Activated CD4-positive, alpha-beta T cell treated with anti-CD3 and anti-CD28 coated beads, Interleukin-2, Interleukin-4, amounts not matched to agents 100 ng/mL and 50 ng/mL, durations not matched to agents 16 hours and 8 hours (primary cell): Measurements from ENCODE around the gene IPMK.
"Not testable (repeated sequence)": the region's sequence is repeated elsewhere in the genome, so short reads cannot be mapped to it uniquely, and the experiment has no call there.

Experiments
- DNase-seq: peaks from one replicate; pipeline ENCODE4 v3.0.0-alpha.2; 2020; ENCODE audit warnings: low spot score

The IPMK gene

DNA sequence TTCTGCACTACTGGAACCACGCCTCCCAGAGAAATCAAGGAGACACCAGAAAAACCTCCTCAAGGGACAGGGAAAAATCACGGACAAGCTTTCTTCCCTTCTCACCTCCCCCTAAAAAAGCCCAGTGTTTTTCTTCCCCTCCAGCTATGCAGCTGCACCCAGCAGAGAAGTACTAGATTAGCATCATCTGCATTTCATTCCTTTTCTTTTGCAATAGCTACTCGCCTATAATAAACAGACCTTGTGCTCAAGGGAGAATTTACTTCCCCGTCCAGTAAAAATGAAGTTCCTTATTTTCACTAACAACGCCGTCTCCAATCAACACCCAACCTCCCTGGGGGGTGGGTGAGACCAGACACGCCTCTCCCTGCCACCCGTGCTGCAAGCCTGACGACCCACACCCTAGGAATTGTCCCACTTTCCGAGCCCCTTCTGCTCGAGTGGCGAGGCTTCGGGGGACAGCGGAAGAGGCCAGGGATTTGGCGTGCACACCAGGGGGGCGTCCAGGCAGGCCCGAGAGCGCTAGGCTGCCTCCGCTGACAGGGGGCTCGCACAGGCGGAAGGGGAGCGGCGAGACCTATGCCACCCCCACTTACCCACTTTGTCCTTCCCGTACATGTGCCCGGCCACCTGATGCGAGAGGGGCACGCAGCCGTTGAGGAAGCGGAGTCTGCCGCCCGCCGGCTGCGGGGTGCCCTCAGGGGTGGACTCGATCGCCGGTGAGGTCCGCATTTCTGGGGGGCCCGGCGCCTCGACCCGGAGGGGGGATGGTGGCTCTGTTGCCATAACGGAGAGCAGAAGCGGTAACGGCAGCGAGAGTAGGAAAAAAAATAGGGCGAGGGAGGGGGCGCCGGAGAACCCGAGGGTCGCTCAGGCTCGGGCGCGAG lies 625 bp downstream of the IPMK start:
- DNase-seq, result peak; percentile 31

DNA sequence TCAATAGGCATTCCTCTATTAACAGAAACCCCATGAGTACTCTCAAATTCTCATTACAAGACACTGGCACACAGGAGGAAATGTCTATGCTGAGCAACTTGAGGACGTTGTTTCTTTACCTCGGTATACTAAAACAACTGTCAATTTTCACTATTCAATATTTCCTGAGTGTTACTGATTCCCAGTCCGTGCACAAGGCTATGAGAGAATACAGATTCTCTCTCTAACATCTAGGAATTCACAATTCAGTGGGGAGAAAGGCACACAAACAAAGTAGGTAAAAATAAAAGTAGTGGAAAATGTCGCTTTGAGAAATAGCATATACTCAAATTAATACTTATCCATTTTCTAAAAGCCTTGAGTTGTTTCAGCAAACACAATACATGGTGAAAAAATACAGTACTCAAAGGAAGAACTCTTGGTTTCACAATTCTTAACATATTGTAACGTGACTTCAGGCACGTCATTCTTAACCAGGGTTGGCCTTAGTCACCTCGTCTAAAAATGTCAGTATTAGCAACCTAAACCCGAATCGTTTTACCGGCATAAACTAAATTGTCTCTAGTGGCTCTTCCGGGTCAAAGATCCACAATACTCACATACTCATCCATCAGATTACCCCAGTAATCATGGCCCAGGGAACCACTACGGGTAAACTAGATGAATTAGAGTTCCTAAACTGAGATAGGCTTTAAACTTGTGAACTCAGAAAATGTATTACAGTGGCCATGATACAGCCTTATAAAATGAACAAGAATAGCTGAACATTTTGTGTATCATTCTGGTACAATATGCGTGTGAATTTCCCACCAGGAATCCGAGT lies 1.5 kb downstream of the IPMK start:
- peak; percentile 72 for DNase-seq

DNA sequence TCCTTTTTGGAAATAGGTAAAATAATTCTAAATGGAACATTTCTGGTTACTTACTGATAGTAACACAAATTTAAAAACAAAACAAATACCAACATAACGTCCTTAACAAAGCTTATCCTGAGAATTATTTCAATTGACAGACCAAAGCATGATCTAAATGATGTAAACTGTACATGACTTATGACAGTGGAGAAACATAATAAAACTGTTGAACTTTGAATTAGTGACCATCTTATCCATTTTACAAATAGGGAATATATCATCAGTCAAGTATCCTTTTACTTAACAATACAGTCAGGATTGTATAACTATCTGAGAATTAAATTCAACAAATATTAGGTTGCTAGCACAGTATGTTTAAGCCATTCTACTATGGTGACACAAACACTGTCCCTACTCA lies 2.4 kb downstream of the IPMK start:
- DNase-seq, result no peak

DNA sequence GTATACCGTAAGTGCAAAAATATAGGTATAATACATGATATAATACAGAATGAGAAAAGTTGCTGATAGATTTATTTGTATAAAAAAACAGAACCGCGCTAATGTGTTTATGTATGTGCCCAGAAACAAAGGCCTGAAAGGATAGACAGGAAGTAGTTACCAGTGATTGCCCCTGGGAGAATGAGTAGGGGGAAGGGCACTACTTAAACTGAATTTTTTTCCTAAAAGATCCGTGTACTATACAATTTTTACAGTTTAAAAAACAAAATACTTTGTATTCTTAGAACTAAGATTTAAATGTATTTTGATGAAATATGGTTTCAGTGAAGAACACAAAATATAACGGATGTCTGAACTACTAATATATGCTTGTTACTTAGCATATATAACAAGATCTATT lies 2.9 kb downstream of the IPMK start:
- DNase-seq, result no peak

DNA sequence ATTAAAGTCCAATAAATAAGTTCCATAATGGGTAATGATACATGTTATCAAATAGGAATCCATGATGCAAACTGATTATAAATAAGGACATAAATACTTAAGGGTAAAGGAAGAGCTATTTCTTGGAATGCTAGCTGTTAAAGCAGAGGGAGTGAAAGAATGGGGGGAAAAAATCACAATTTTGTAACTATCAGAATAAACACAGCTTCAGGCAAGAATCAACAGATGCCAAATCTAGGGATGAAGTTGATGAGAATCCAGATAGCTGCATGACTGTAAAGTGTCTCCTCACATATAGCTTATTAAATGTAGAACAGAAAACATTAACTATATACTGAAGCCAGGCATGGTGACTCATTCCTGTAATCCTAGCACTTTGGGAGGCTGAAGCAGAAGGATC lies 4.9 kb downstream of the IPMK start:
- DNase-seq, result no peak

DNA sequence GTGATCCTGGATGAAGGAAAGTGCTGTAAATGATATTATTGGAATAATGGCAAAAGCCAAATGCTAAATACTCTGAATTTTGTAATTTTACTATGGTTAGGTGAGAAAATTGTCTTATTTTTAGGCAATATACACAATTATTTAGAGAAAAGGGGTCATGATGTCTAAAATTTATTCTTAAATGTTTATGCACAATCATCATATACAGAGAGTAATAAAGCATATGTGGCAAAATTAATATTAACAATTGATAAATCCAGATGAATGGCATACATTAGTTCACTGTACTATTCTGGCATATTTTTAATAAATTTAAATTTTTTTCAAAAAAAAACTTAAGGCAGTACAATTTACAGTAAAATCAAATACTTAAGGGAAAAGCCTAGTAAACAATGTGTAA lies 7.4 kb downstream of the IPMK start:
- DNase-seq, result no peak

DNA sequence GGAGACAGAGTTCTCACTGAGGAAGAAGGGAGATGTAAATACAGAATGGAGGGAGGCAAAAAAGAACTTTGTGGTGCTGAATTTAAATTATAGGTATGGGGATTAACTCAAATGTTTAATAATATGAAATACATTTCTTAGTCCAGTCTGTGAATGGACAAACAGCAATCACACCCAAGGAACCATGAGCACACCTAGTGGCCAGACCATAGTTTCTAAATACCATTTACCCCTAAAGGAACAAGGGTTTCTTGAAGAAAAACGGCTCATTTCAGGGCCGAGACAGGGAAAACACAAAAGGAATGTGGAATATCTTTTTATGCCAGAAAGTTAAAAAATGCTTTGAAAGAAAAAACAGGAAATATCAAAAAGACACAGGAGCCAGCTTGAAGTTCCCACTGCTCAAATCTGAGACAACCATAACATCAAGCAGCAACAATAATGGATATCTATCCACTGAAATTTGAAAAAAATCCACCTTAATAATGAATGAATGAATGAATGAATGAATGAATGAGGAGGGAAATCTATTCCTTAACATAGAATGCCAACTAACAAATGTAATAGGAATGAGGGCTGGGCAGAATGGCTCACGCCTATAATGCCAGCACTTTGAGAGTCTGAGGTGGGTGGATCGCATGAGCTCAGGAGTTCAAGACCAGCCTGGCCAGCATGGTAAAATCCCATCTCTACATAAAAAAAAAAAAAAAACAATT lies 8.6 kb downstream of the IPMK start:
- no peak for DNase-seq

DNA sequence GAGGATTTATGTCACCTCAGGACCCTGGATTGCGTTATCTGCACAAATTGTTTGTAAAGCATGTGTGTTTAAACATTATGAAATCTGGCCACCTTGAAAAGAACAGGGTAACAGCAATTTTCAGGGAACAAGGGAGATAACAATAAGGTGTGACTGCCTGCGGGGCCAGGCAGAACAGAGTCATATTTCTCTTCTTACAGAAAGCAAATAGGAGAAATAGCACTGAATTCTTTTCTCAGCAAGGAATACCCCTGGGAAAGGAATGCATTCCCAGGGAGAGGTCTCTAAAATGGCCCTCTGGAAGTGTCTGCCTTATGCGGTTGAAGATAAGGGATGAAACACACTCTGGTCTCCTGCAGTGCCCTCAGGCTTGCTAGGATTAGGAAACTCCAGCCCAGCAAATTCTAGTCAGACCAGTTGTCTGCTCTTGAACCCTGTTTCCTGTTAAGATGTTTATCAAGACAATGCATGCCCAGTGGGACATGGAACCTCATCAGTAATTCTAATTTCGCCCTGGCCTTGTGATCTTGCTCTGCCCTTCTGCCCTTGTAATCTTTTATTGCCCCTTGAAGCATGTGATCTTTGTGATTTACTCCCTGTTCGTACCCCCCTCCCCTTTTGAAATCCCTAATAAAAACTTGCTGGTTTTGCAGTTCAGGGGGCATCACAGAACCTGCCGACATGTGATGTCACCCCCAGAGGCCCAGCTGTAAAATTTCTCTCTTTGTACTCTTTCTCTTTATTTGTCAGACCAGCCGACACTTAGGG lies 11.5 kb downstream of the IPMK start:
- DNase-seq, result not testable (repeated sequence)

DNA sequence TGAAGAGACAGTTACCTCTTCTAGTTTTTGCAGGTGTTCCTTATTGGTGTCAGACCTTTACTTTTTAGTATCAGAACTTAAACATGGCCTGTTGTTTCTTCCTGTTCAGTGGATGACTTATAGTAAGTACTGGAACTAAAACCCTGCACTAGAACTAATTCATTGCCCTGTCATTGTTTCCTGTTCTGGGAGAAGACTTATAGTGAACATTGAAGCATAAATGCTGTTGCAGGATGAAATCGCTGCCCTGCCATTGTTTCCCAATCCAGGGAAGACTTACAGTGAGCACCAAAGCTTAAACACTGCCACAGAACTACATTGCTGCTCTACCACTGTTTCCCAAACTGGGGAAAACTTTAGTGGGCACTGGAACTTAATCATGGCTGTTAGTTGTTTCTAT lies 13.1 kb downstream of the IPMK start:
- no peak for DNase-seq

DNA sequence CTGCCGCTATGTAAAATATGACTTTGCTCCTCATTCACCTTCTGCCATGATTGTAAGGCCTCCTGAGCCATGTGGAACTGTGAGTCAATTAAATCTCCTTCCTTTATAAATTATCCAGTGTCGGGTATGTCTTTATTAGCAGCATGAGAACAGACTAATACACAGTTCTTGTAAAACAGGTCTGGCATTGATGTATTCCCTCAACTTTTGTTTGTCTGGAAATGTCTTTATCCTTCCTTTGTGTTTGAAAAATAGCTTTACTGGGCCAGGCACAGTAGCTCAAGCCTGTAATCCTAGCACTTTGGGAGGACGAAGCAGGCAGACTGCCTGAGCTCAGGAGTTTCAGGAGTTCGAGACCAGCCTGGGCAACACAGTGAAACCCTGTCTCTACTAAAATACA lies 14.5 kb downstream of the IPMK start:
- no peak for DNase-seq

DNA sequence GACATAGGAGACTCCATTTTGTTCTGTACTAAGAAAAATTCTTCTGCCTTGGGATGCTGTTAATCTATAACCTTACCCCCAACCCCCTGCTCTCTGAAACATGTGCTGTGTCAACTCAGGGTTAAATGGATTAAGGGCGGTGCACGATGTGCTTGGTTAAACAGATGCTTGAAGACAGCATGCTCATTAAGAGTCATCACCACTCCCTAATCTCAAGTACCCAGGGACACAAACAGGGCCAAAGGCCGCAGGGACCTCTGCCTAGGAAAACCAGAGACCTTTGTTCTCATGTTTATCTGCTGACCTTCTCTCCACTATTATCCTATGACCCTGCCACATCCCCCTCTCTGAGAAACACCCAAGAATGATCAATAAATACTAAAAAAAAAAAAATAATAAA lies 23.0 kb downstream of the IPMK start:
- not testable (repeated sequence) for DNase-seq

DNA sequence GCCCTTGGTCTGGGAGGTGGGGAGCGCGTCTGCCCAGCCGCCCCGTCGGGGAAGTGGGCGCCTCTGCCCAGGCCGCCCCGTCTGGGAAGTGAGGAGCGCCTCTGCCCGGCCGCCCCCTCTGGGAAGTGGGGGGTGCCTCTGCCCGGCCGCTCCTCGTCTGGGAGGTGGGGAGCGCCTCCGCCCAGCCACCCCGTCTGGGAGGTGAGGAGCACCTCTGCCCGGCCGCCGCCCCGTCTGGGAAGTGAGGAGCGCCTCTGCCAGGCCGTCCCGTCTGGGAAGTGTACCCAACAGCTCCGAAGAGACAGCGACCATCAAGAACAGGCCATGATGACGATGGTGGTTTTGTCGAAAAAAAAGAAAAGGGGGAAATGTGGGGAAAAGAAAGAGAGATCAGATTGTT lies 23.5 kb downstream of the IPMK start:
- not testable (repeated sequence) for DNase-seq

DNA sequence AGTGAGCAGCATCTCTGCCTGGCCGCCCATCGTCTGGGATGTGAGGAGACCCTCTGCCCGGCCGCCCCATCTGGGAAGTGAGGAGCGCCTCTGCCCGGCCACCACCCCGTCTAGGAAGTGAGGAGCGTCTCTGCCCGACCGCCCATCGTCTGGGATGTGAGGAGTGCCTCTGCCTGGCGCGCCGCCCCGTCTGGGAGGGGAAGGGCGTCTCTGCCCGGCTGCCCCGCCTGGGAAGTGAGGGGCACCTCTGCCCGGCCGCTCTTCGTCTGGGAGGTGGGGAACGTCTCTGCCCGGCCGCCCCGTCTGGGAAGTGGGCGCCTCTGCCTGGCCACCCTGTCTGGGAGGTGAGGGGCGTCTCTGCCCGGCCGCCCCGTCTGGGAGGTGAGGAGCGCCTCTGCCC lies 23.9 kb downstream of the IPMK start:
- DNase-seq, result not testable (repeated sequence)

DNA sequence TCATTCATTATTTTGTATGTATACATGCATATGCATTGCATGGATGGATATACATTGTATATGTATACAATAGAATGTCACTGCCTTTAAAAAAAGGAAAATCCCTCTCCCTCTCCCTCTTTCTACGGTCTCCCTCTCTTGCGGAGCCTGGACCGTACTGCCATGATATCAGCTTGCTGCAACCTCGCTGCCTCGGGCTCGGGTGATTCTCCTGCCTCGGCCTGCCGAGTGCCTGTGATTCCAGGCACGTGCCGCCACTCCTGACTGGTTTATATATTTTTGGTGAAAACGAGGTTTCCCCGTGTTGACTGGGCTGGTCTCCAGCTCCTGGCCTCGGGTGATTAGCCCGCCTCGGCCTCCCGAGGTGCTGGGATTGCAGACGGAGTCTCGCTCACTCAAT lies 24.4 kb downstream of the IPMK start:
- DNase-seq, result no peak

DNA sequence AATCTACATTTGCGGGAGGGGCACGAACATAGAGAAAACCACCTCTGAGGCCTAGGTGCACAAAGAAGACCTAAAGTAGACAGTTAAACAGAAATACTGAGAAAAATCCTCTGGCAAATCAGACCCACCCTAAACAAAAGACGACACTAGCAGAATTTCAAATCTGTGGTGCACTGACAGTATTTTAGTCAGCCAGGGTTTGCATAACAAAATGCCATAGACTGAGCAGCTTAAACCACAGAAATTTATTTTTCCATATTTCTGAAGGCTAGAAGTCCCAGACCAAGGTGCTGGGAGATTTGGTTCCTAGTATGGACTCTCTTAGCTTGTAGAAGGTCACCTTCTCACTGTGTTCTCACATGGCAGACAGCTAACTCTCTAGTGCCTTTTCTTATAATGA lies 26.3 kb downstream of the IPMK start:
- no peak for DNase-seq

DNA sequence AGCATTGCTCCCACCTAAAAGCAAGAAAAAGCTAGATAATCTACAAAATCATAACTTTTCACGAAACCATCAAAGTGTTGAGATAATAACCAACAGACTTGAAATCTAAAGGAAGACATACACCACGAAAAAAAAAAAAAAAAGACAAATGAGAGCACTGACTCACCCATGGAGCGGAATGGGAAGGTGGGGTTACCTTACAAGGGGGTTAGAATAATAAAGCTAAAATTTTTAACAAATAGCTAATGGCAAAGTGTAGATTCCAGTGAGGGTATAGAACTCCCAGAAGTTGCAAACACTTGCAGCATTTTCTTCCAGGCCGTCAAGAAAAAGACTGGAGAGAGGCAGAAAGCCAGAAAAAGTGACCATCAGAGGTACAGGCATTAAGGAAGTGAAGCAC lies 27.2 kb downstream of the IPMK start:
- DNase-seq, result no peak

DNA sequence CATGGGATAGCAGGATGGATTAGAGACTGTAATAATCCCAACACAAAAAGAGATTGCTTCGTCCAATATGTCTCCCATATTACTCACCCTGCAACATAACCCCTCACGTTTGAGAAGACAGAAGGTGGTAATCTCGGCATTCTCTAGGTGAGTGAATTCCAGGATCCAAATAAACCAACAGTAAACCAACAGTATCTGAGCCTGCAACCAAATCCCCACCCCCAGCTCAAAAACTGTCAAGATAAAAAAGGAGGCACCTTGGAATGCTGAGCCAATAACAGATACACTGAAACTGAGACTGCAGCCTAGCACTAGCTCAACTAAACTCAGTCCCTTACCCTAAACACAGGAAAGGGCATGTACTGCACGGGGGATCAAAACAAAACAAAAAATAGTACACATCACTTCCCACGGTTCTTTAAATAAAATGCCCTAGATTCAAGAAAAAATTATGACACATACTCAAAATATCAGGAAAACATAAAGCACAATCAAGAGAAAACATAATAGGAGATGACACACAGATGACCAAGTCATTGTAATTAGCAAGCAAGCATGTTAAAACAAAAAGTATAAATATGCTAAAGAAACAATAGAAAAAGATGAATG lies 28.0 kb downstream of the IPMK start:
- no peak for DNase-seq

DNA sequence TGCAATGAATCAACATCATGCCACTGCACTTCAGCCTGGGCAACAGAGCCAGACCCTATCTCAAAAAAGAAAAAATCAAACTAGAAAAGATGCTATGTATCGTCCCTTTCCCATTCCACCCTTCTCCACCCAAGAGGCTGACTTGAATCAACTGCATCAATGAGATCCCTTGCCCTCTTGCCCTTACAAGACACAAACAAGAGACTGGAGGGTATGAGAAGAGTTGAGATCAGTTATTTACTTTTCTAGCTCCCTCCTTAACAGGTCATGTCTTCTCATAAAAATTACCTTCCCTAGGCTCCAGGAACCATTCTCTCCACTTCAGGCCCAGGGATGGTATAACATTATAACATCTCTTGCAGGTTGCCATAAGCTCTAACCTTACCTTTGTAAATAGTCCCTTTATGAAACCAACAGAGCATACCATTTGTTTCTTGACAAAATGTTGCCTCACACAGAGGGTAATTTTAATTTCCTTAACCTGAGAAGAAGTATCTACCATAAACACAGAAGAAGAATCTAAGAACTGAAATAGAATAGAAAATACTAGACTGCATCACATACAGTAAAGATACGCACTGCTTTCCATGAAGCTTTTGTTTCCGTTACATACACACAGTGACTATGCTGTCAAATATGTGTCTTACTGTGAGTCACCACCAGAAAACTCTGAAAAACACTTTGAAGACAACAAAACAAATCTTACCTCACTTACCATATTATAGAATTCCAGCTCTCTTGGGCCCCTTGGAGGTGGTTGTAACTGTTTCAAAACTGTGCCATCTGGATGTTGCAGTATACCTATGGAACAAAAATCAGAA lies 30.5 kb downstream of the IPMK start:
- DNase-seq, result no peak

DNA sequence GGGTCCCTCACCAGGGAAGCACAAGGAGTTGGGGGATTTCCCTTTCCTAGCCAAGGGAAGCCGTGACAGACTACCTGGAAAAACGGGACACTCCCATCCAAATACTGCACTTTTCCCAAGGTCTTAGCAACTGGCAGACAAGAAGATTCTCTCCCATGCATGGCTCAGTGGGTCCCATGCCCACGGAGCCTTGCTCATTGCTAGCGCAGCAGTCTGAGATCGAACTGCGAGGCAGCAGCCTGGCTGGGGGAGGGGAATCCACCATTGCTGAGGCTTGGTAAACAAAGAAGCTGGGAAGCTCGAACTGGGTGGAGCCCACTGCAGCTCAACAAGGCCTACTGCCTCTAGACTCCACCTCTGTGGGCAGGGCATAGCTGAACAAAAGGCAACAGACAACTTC lies 37.8 kb downstream of the IPMK start:
- not testable (repeated sequence) for DNase-seq

DNA sequence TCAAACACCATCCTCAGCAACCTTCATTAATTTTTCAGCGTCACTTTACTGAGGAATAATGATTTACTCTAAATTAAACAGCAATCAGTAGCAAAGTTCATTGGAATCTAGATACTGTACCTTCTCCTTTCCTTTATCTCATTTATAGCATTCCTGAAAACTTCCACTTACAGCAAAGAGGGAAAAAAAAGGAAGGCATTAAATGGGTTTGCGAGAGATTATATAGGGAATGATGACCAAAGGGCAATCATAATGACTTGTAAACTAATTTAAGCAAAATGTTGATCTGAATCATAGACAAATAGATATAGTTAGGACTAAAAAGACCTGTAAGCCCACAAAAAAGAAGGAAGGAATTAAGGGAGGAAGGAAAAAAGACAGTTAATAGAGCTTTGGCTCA lies 42.0 kb downstream of the IPMK start:
- no peak for DNase-seq
